Heart left ventricle (tissue), 16 donors: ENCODE measurements around the gene OR2A14. TPM values are rescaled to one million over a fixed set of nuclear protein-coding genes. Genes with fewer than 3 reads are reported as not detected.

Experiments used
- ATAC-seq, 4 donors: fragments of 200-7000 bp; cut with Tn5 transposase; one replicate each; pipeline ENCODE4 v1.9.1; 2020 to 2022; ENCODE audit warnings: moderate library complexity in 4 of 4, mild to moderate bottlenecking in 3 of 4, moderate number of reproducible peaks in 1 of 4
- DNase-seq, 5 donors: peaks; one replicate each; pipeline ENCODE4 v3.0.0-alpha.2; 2020
- H3K27ac ChIP-seq, 12 donors: fragments of 200-600 bp; sonication (generic) in 4 of 12; one replicate each; pipeline versions ENCODE4 v1.5.0 to v1.8.0; 2016 to 2022; ENCODE audit warnings: mild to moderate bottlenecking in 2 of 12
- H3K27me3 ChIP-seq, 9 donors: fragments of 200-600 bp; sonication (generic) in 2 of 9; one replicate each; pipeline versions ENCODE4 v1.5.1 to v1.8.0; 2016 to 2022; ENCODE audit warnings: mild to moderate bottlenecking in 3 of 9
- H3K36me3 ChIP-seq, 9 donors: fragments of 200-600 bp; sonication (generic) in 2 of 9; one replicate each; pipeline versions ENCODE4 v1.5.0 to v1.8.0; 2018 to 2022; ENCODE audit warnings: mild to moderate bottlenecking in 2 of 9
- H3K4me1 ChIP-seq, 12 donors: fragments of 200-600 bp; sonication (generic) in 4 of 12; one replicate each; pipeline versions ENCODE4 v1.5.0 to v1.8.0; 2016 to 2022; ENCODE audit warnings: mild to moderate bottlenecking in 3 of 12
- H3K4me3 ChIP-seq, 12 donors: fragments of 200-600 bp; sonication (generic) in 4 of 12; one replicate each; pipeline versions ENCODE4 v1.5.0 to v1.8.0; 2017 to 2022; ENCODE audit warnings: mild to moderate bottlenecking in 9 of 12, moderate library complexity in 4 of 12
- H3K9me3 ChIP-seq, 12 donors: fragments of 200-600 bp; sonication (generic) in 4 of 12; one replicate each; pipeline versions ENCODE4 v1.5.0 to v1.8.0; 2016 to 2022; ENCODE audit warnings: mild to moderate bottlenecking in 1 of 12
- POLR2A ChIP-seq, 2 donors: fragments of 450-650 bp; IDR thresholded peaks; one replicate each; pipeline ENCODE4 v1.6.1; 2017; ENCODE audit warnings: antibody characterized with exemption in 2 of 2, mild to moderate bottlenecking in 2 of 2, moderate library complexity in 2 of 2
- WGBS, 4 donors: extraction: QIAGEN DNeasy Blood & Tissue Kit in 2 of 4; methylation state at CpG; one replicate each; pipeline versions ENCODE4 v1.1.5 to v1.1.7; 2013 to 2018; 5-methylcytosine and 5-hydroxymethylcytosine counted together
- intact Hi-C, 10 donors: fragments of 100-400 bp; cut with DNase I; formaldehyde crosslinking; loops; one replicate each; pipeline versions ENCODE4 v1.11.1 to v1.14.2; 2022
- polyA plus RNA-seq, 2 donors: library from polyadenylated mRNA; stranded (reverse); fragments of 200-250 nt; gene quantifications; one replicate each; pipeline ENCODE4 v1.2.3, GENCODE V29; 2013
- total RNA-seq, 9 donors: library from RNA; depleted of rRNA in 2 of 9; stranded (reverse); fragments of >200 nt in 2 of 9; fragmentation: NEBNext Ultra II Directional in 3 of 9; extraction: Animal tissue kit (Norgen Biotek cat#: 25700) in 3 of 9; gene quantifications; one replicate each; pipeline versions ENCODE4 v1.1.0 to v1.2.4, GENCODE V29; 2016 to 2023
- TF ChIP-seq, protein P1 (sequence below), 12 donors: fragments of 200-600 bp; sonication (generic) in 4 of 12; IDR thresholded peaks; one replicate each; pipeline versions ENCODE4 v1.5.0 to v1.8.0; 2018 to 2022; ENCODE audit warnings: antibody characterized with exemption in 12 of 12, mild to moderate bottlenecking in 5 of 12
- donor health status: ischemic (EF 13 %, LVEDD 7.1; RV severe dilation, severe dysfunction).
- donor health status: healthy with polysubstance abuse.
- donor health status: DM: no; HTN: yes; CAD: no.
- donor health status: DM: no; HTN: no; CAD: no.
- donor health status: ischemic (EF 25% LVEDD 6.9; RV normal size, moderate dysfunction).
- donor health status: ischemic (EF 25% LVEDD 5.7; RV mildly dilated, moderate dysfunction).
- donor health status: healthy.
- donor health status: DM: yes; HTN: yes; CAD: no.
- donor health status: ischemic (EF 35%, LVEDD 5.7; RV mildly dilated, moderate dysfunction).
- donor health status: nonischemic (EF 11% LVEDD 7.7; RV severe dilation, severe dysfunction).
- donor health status: DM: yes; HTN: yes; CAD: no.
- donor health status: PGD.
- donor health status: ischemic (EF 29% LVEDD 5.4; RV normal size, mild dysfunction).
- donor health status: nonischemic (EF 23%, LVEDD 6.1; RV moderate dilation, normal function).

The OR2A14 gene
- total and polyA plus RNA-seq, 11 donors, result not detected

- no peak for ATAC-seq
- Histone ChIP-seq H3K4me3 (no peak overlapping the region), H3K4me1 (no peaks in the 10 kb centered on the region), H3K36me3 (no peaks in the 10 kb centered on the region), H3K27ac (no peak overlapping the region), H3K27me3 (no peaks in the 10 kb centered on the region), H3K9me3 (peaks cover 0 to 10% (median 4%) of the 10 kb centered on the region in 12 donors)
- intact Hi-C loops, result no loop called here
- 80 to 90% (median 84%) methylated on average over 1 of the region's 1 CpG for WGBS, 4 donors
- DNase-seq, result no peak
- TF ChIP-seq, protein P1, sequence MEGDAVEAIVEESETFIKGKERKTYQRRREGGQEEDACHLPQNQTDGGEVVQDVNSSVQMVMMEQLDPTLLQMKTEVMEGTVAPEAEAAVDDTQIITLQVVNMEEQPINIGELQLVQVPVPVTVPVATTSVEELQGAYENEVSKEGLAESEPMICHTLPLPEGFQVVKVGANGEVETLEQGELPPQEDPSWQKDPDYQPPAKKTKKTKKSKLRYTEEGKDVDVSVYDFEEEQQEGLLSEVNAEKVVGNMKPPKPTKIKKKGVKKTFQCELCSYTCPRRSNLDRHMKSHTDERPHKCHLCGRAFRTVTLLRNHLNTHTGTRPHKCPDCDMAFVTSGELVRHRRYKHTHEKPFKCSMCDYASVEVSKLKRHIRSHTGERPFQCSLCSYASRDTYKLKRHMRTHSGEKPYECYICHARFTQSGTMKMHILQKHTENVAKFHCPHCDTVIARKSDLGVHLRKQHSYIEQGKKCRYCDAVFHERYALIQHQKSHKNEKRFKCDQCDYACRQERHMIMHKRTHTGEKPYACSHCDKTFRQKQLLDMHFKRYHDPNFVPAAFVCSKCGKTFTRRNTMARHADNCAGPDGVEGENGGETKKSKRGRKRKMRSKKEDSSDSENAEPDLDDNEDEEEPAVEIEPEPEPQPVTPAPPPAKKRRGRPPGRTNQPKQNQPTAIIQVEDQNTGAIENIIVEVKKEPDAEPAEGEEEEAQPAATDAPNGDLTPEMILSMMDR (IDR thresholded peaks at IDR 0.05), result no peak
- no peak for TF ChIP-seq POLR2A (IDR thresholded peaks at IDR 0.05)
Observed at GRCh38 chr7:144087230-144087629, 35.7 kb upstream of the OR2A14 start.

- Histone ChIP-seq H3K36me3 (no peaks in the 10 kb centered on the region), H3K9me3 (peaks cover 0 to 10% (median 4%) of the 10 kb centered on the region in 12 donors), H3K27me3 (no peaks in the 10 kb centered on the region), H3K4me1 (no peaks in the 10 kb centered on the region), H3K27ac (no peak overlapping the region), H3K4me3 (no peak overlapping the region)
- no peak for ATAC-seq
- no peak for DNase-seq
- TF ChIP-seq POLR2A (IDR thresholded peaks at IDR 0.05), result no peak
- TF ChIP-seq, protein P1 (IDR thresholded peaks at IDR 0.05), result no peak
- WGBS, 4 donors, result 85 to 91% (median 88%) methylated on average over 3 of the region's 3 CpGs
- intact Hi-C loops, result no loop called here
Observed at GRCh38 chr7:144090667-144091066, 32.3 kb upstream of the OR2A14 start.

DNA sequence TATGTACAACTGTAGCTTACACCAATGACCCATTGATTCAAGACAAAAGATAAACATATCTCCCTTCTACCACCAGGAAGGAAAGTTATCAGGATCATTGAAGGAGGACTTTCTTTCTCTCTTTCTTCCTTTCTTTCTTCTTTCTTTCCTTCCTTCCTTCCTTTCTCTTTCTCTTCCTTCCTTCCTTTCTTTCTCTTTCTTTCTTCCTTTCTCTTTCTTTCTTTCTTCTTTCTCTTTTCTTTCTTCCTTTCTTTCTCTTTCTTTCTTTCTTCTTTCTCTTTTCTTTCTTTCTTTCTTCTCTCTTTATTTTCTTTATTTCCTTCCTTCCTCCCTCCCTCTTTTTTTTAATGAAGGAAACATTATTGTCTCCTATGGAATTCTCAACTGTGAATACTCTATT lies 24.2 kb upstream of the OR2A14 start:
- Histone ChIP-seq H3K27me3 (no peaks in the 10 kb centered on the region), H3K9me3 (peaks cover 0 to 5% (median 0%) of the 10 kb centered on the region in 12 donors), H3K36me3 (no peaks in the 10 kb centered on the region), H3K27ac (no peak overlapping the region), H3K4me3 (no peak overlapping the region), H3K4me1 (no peaks in the 10 kb centered on the region)
- no peak for TF ChIP-seq POLR2A (IDR thresholded peaks at IDR 0.05)
- TF ChIP-seq, protein P1 (IDR thresholded peaks at IDR 0.05), result no peak
- no peak for ATAC-seq
- intact Hi-C loops, result no loop called here
- DNase-seq, result no peak

DNA sequence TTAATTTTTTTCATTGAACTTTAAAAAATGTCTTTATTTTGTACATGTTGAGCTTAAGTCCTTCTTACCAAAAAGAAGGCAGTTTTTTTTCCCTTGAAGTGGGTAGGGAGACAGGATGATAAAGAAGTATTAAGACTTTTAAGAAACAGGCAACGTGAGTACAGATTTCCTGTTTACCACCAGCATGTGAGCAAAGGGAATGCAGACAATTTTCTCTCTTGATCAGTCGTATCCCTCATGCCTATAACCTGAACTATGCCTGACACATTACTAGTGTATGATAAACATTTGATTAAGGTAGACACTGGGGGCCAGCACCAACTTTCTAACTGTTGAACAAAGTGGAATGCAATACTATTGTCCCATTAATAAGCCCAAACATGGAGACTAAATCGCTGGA lies 22.4 kb upstream of the OR2A14 start:
- Histone ChIP-seq H3K36me3 (no peaks in the 10 kb centered on the region), H3K4me3 (no peak overlapping the region), H3K9me3 (peaks cover 0 to 5% (median 0%) of the 10 kb centered on the region in 12 donors), H3K4me1 (no peaks in the 10 kb centered on the region), H3K27me3 (no peaks in the 10 kb centered on the region), H3K27ac (no peak overlapping the region)
- TF ChIP-seq, protein P1 (IDR thresholded peaks at IDR 0.05), result no peak
- no peak for TF ChIP-seq POLR2A (IDR thresholded peaks at IDR 0.05)
- 47 to 64% (median 53%) methylated on average over 3 of the region's 3 CpGs for WGBS, 4 donors
- DNase-seq, result no peak
- intact Hi-C loops, result no loop called here
- ATAC-seq, result no peak
